Cerebellar nuclear complex (tissue), 1 donor: ENCODE results near the gene ACSL5.

ENCODE experiments used
- DNase-seq, 2 experiments: peaks; one replicate each; lab custom pipeline; 2025; lab: John Stamatoyannopoulos, UW

The ACSL5 gene, protein sequence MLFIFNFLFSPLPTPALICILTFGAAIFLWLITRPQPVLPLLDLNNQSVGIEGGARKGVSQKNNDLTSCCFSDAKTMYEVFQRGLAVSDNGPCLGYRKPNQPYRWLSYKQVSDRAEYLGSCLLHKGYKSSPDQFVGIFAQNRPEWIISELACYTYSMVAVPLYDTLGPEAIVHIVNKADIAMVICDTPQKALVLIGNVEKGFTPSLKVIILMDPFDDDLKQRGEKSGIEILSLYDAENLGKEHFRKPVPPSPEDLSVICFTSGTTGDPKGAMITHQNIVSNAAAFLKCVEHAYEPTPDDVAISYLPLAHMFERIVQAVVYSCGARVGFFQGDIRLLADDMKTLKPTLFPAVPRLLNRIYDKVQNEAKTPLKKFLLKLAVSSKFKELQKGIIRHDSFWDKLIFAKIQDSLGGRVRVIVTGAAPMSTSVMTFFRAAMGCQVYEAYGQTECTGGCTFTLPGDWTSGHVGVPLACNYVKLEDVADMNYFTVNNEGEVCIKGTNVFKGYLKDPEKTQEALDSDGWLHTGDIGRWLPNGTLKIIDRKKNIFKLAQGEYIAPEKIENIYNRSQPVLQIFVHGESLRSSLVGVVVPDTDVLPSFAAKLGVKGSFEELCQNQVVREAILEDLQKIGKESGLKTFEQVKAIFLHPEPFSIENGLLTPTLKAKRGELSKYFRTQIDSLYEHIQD

DNA sequence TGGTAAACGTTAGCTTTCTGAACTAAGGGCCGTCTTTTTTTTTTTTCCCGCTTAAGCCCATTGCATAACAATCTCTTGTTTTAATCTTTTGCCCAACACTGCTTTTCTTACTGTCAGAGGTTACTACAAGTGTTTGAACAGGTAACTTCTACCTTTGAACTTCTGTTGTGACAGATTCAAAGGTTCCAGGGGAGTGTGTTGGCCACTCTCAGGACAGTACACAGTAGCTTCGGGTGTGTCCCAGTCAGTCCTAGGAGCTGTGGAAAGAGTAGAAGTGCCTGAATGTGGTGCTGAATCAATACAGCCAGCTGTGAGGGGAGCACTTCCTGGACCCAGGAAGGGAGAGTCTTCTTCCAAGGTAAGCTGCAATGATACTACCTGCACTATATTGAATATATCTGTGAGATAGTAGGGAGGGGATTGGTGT lies at the start of gene ACSL5:
Gene ACSL5, plus strand, starts transcription at position 205 of the 427 bp plus-strand sequence. CDS start 20,831 bp downstream, outside the sequence.
- DNase-seq = no peak

DNA sequence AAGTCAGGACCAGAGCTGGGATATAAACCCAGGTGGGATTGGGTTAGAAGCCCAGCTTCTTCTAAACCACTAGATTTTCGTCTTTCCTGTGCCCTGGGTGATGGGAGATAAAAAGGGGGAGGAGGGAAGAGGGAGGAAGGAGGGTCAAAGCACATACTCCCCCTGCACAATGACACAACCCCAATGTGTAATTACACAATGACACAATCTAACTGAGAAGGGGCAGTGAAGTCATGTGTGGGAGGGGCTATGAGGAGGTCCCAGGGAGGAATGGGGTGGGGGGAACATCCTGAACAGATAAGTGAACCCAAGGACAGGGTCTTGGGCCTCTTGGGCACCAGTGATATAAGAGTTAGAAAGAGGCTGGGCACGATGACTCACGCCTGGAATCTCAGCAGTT lies 46.2 kb upstream of the ACSL5 start:
- DNase-seq = no peak

- no peak for DNase-seq
Measured at GRCh38 chr10:112330162-112330561, 43.8 kb upstream of the ACSL5 start.

- DNase-seq = no peak
Measured at GRCh38 chr10:112330607-112331160, 43.2 kb upstream of the ACSL5 start.

DNA sequence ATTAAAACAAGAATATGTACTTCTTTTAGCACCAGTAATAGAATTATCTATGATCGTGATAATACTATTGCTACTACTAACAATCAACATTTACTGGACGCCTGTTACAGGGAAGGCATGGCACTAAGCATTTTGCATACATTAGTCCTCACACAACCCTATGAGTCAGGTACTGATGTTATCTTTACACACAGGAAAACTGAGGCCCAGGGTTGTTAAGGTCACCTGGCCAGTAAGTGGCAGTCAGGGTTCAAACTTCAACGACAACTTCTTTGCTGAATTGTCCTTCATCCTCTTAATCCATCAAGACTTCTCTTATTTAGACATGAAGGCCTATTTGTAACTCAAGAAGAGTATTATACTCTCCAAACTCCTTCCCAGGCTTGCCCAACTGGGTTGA lies 41.9 kb upstream of the ACSL5 start:
- no peak for DNase-seq

DNA sequence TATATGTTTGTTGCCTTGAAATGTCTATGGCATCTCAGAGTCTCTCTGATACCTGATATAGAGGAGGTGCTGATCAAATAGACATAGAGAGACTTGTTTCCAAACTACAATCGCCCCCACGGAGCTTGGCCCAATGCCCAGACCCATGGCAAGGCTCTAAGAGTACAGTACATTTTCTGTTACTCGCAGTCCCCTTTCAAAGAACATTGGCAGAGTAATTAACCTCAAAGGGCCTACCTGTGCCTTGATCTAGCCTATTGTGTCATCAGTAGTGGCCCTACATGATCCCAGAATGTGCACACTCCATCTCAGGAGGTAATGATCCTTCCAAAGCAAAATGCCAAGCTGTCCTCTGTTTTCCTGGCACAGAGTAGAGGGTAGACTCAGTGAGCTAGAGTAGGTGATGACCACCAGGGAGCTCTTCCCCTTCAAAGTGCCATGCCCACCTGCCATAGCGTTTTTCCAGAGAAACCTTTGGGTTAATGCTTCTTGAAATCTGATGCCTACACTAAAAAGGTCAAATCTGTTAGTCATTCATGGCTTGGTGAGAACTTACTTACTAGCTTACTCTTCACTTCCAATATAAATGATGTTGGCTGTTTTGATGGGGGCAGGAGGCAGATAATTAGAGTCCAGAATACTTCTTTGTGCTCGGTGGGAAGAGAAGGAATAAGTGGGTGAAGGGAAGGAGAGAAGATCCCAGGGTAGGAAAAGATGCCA lies 41.2 kb upstream of the ACSL5 start:
- DNase-seq = no peak

GRCh38 chr10:112333452-112333851 lies 40.5 kb upstream of the ACSL5 start:
- DNase-seq = no peak

DNA sequence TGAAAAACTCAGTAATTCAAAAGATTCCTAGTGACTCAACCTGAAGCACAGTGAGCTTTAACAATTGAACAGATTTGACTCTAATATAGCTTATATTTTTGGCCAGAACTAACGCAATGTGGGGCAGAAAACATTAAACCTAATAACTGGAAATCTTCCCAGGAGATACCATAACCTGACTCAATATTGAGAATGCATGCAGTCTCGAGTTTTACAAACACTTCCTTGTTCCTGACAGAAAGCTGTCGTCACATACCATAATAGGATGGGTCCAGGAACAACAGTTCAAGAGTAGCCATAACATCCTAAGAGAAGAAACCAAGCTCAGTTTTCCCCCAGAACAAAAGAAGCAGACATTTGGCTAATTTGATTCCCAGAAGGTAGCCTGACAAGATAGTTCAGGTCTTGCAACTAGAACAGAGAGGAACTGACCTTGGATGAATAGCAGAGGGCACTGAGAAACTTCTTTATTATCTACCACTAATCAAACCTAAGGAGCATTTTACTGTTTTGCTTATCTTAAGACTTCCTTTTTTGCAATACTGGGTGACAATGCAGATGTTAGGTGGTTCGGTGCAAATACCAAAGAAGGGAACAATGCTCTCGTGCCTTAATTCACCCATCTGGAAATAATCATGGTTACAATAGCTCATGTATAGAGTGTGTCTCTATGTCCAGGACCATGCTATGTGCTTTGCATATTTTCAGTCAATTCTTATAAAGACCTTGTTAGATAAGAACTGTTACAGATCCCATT lies 38.6 kb upstream of the ACSL5 start:
- no peak for DNase-seq

DNA sequence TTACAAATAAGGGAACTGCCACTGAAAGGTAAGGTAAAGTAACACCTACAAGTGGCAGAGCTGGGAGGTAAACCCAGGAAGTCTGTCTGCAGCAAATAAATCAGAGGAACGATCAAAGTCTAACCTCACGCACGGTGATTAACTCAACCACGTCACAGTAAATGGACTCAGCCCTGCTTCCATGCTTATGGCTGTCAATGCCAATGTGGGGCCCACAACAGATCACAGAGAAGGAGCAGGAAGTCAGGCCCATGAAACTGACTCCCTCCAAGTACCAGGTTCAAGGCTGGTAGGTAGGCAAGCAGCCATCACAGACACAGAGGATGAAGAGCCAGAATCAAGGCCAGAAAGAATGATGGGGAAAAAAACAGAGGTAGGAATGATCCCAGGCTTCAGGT lies 38.0 kb upstream of the ACSL5 start:
- DNase-seq = no peak

DNA sequence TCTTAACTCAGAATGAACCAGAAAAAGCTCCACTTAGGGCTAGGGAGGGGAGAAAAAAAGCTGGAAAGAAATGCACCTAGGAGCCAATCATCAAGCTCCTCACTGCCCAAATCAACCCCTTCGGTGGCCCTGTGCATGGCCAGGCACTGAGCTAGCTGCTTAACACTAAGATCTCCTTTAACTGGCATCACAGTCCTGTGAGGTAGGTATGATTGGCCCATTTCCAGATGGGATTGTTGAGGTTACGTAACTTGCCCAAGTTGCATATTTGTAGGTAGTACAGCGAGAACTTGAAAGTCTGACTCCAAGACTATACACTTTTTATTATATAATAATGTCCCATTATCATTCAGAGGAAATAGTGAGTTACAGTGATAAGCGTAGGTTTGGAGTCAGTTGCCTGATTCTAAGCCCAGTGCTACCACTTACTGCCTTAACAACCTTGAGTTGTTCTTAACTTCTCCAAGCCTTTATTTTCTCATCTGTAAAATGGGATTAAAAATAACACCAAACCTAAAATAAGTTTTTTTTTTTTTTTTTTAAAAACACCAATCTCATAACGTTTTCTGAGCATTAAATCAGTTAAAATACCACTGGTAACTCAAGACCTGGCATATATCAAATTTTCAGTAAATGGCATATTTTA lies 37.2 kb upstream of the ACSL5 start:
- DNase-seq = no peak

DNA sequence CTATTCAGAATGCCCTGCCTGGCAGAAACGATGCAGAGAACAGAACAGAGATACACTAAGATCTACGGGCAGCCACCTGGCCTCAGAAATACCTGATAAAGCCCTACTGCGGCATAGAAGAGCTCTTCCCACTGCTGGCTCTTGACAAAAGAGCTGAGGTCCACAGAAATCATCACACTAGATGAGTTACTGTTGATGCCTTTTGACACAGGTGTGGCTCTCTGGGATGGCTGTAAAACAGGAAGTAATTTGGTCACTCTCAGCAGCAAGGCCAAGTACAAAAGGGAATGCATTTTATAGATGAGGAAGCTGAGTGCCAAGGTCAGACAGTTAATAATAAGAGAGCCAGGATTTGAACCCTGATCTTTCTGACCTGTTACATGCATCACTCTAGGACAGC lies 35.0 kb upstream of the ACSL5 start:
- no peak for DNase-seq

DNA sequence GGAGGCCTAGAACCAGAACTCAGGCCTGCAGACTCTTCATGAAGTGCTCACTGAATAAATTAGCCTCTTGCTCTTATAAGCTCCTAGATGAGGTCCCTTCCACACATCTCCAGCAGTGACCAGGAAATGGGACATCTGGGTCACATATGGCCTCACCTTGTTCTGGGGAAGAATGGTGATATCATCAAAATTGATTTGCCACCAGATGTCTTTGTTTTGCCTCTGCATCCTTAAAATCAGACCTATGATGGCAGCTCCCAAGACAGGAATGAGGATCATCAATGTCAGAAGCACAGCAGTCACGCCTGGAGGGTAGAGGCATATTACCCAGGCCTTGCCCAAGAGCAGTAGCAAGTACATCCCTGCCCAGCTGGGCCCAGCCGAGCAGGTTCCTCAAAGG lies 33.3 kb upstream of the ACSL5 start:
- DNase-seq = no peak

DNA sequence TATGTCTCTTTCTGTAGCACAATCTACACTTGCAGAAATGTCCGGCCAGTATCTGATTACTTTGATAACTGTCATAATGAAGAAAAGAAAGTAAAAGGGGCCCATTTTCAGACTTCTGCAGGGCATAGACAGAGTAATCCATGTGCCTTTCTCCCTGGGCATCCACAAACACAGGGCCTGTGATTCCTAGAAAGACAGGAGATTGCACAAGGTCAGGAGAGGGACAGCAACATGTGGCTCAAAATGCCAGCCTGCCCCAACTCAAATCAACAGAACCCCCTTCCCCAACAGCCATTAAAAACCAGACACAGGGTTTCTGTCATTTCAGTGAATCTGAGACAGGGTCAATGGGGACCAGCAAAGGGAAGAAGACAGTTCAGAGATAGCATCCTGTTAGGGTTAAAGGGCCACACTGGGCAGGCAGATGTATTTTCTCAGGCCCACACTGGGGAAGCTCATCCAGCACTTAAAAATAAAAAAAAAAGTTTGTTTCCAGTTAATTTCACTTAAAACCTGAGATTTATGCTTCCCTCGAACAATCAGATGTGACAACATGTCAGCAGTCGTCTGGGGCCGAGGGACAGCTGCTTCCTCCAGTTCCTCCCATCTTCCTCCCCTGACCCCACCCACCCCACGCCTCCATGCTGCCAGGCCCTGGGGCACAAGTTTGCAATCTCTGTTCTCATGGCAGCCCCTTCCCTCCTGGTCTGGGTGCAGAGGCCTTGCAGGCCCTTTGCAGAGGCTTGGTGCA lies 30.7 kb upstream of the ACSL5 start:
- no peak for DNase-seq

DNA sequence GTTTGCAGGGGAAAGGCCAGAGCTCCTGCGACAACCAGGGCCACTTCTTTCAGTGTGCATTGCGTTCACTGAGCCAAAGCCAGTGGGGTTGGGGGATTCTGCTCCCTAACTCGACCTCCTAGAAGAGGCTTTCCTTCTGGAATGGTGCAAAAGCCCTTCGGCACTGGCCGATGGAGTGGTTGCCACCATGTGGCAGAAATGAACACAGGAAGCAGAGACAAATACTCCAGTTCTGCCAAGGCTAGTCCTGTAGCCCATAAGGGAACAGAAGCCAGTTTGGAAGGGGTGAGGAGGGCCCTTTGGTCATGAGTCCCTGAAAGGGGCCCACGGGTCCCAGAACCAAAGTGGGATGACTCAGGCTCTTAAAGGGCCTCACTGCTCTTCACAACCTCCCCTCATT lies 29.7 kb upstream of the ACSL5 start:
- no peak for DNase-seq

GRCh38 chr10:112345202-112345601 lies 28.7 kb upstream of the ACSL5 start:
- DNase-seq = no peak

DNA sequence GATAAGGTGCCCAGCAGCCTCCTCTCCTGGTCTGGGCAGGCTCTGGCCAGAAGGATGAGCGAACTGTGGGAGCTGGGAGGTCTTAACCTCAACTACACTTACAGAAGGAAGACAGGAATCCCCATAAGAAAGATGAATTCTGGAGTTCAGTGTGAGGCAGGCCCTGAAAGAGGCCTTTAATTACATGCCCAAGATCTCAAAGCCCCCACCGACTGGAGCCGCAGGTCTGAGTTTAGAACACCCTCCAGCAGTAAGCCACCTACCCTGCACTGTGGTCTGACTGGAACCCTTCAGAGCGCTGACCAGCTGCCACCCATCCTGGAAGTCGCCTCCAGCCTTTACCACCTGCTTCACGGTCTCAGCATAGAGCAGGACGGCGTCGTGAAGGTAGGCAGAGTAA lies 28.2 kb upstream of the ACSL5 start:
- DNase-seq = no peak

- DNase-seq = no peak
Measured at GRCh38 chr10:112346774-112347173, 27.1 kb upstream of the ACSL5 start.

DNA sequence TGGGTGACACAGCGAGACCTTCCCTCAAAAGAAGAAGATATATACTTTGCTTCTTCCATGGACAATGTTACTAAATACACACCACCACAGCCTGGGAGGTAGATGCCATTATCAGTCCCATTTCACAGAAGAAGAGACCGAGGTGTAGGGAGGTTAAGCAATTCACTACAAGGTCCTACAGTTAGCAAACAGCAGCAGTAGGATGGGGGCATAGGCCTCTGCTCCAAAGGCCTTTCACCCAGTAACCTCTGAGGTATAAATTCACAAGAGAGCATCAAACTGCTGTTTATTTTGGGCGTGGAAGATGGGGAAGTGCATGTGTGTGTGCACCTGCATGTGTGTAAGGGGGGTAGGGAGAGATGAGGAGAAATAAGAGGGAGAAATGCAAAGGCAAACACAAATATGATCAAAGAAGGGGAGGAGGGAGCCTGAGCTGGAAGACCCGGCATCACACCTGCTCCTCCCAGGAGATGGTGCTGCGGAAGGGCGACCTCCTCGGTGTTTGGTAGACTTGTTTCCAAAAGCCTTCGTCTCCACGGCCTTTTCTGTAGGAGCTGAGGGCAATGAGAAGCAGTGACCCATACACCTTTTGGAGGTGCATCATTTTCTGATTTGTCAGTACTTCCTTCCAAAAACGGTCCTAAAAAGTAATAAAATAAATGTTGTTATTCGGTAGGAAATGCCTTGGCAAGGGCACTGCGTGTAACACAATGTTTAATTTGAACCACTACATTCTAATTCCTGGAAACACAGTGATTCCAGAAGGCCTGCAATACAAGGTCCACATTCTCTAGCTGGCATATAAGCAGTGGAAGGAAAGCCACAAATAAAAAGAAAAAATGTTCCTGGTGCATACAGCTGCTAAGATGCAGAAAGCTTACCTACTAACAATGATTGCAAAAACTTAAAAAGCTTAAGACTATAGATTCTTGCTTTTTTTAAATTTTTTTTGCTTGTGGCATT lies 25.9 kb upstream of the ACSL5 start:
- no peak for DNase-seq

GRCh38 chr10:112348759-112349158 lies 25.2 kb upstream of the ACSL5 start:
- DNase-seq = no peak
